SK-N-DZ (cell line): ENCODE measurements around the gene SIX1. TPM values are rescaled to one million over a fixed set of nuclear protein-coding genes. Genes with fewer than 3 reads are reported as not detected.

Experiments
- DNase-seq: peaks from one replicate; pipeline ENCODE4 v3.0.0-alpha.2; 2015; ENCODE audit warnings: low spot score
- polyA plus RNA-seq, 2 experiments: library from polyadenylated mRNA; depleted of rRNA; stranded (reverse); fragments of >200 nt; gene quantifications; 2 replicates each; pipeline ENCODE4 v1.2.3, GENCODE V29; 2014

Gene SIX1
- polyA plus RNA-seq (2014; cell fraction: cytosol; rRNA removed) = 4.6 and 4.7 TPM in 2 replicates
- 2.0 and 2.8 TPM in 2 replicates for polyA plus RNA-seq (2014; cell fraction: nucleus; rRNA removed)

- peak; percentile 81 for DNase-seq
These were observed at the start of gene SIX1 for GRCh38 chr14:60648934-60649874. TSS of gene SIX1 (minus strand) at chr14:60649477. CDS start at chr14:60649189, 288 bp downstream.

DNA sequence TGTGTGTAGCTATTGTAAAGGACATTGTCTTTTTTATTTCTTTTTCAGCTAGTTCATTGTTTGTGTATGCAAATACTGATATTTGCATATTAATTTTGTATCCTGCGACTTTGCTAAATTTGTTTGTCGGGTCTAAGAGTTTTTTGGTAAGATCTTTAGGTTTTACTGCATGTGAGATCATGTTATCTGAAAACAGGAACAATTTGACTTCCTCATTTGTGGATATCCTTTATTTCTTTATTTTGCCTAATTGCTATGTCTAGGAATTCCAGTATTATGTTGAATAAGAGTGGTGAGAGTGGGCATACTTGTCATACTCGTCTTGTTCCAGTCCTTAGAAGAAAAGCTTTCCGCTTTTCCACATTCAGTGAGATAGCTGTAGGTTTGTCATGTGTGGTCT lies 46.0 kb upstream of the SIX1 start:
- DNase-seq = no peak

- no peak for DNase-seq
These were observed 42.3 kb upstream of the SIX1 start for GRCh38 chr14:60691383-60692113.

DNA sequence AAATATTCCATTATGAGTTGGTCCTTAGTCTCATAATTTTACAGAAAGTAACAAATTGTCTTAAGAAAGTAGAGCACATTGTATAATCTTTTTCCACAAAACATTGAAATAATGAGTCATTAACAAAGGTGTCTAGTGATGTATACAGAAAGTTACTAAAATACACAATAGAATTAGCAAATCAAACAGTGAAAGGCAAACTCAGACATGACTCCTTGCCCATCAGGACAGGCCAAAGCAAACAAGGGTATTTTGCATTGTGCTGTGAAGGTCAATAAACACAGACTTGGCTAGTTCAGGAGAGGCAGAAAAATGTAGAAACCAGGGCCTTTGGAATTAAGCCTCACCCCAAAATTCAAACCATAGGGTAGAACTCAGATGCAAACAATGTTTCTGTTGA lies 37.6 kb upstream of the SIX1 start:
- DNase-seq = no peak

DNA sequence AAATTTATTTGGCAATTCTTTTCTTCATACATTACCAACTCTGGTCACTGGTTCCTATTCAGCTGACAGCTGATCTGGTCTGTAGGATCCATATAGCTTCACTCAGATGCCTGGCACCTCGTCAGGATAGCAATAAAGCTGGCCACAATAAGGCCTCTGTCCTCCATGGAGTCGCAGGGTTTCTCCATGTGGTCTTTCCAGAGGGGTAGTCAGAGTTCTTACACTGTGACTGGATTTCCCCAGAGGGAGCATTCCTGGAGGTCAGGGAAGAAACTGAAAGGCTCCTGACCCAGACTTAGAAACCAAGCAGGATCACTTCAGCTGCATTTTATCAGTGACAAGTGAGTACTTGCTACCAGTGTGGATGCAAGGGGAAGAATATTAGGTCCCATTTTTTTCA lies 34.9 kb upstream of the SIX1 start:
- no peak for DNase-seq

DNA sequence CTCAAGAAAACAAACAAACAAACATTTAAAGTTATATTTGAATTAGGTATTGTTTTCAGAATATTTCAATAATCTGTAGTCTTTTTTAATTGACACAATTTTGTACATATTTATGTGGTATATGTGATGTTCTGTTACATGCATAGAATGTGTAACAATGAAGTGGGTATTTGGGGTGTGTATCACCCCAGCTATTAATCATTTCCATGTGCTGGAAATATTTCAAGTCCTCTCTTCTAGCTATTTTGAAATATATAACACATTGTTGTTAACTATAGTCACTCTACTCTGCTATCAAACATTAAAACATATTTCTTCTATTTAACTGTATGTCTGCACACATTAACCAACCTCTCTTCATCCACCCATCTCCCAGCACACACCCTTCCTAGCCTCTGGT lies 32.0 kb upstream of the SIX1 start:
- no peak for DNase-seq

GRCh38 chr14:60680511-60680910 lies 31.2 kb upstream of the SIX1 start:
- no peak for DNase-seq

GRCh38 chr14:60679566-60680258 lies 30.4 kb upstream of the SIX1 start:
- DNase-seq = no peak

DNA sequence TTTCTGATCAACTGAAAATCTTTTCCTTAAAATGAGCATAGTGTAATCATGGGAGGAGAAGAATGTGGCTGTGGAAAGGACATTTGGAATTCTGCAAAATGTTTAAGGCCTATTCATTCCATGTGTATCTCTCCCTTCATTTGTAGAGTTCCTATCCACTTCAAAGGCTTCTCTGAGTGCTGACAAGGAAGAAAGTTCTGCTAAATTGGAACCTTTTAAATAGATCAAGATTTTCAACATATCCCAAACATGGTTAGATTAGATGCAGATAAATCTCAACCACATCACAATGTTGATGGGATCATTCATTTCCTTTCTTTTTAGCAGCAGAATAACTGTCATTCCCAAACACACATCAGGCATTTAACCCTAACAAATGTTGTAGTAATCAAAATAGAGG lies 28.4 kb upstream of the SIX1 start:
- no peak for DNase-seq

- no peak for DNase-seq
These were observed 21.7 kb upstream of the SIX1 start for GRCh38 chr14:60670989-60671388.

- DNase-seq = no peak
These were observed 19.3 kb upstream of the SIX1 start for GRCh38 chr14:60668431-60669112.

- no peak for DNase-seq
These were observed 15.9 kb upstream of the SIX1 start for GRCh38 chr14:60665177-60665550.

DNA sequence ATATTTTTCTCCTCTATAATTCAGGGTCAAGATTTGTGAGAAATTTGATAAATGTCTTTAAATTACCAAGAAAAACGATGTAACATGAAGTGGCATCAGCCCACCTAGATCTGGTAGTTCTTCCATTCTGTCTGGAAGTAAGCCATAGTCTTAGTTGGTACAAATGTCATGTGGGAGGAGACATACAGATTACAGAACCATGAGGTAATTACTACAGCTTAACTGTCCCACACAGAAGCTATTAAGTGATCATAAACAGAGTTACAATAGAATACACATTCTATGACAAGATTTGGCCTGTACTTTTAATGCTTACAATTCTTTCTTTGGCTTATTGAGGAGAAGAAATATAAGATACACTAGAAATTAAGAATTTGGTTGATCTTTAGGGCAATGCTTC lies 13.7 kb upstream of the SIX1 start:
- DNase-seq = no peak

DNA sequence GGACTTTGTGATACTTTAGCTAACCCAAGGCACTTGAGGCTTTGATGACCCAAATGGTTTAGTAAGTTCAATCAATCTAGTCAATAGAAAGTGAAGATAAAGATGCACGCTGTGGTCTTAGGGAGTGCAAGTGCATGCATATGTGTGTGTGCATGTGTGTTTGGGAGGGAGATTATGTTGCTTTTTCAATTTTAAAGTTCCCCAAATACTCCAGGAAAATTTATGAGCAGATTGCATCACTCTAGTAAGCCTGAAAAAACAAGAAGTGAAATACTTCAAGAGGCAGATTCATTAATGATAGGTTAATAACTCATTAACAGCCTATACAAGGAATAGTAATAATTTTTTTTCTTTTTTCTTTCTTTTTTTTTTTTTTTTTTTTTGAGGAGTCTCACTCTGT lies 12.4 kb upstream of the SIX1 start:
- no peak for DNase-seq

GRCh38 chr14:60658909-60659585 lies 9.8 kb upstream of the SIX1 start:
- peak; percentile 30 for DNase-seq

DNA sequence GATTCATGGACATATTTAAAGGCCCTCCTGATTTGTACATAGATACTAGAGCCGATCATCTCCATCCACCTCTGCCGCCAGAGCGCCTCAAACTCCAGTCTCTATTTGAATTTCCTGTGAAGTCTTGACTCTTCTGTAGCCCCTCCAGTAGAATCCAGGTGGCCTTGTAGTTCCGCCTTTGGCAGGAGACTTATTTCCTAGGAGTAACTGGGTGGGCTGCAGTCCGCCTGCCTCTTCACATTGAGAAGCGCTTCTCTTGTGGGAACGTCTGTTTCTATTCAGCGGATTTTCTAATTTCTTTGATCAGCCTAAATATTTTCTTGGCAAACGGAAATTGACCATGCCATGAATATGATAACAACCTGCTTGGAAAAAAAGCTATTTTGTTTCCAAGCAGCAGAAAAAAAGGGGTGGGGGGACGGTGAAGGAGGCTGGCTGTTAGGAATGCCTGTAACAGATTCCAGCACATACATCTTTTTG lies 9.0 kb upstream of the SIX1 start:
- peak; percentile 11 for DNase-seq

- peak; percentile 17 for DNase-seq
These were observed 8.4 kb upstream of the SIX1 start for GRCh38 chr14:60657456-60658210.

- DNase-seq = peak; percentile 49
These were observed 7.6 kb upstream of the SIX1 start for GRCh38 chr14:60656686-60657455.
